Activated CD4-positive, alpha-beta T cell treated with anti-CD3 and anti-CD28 coated beads, Interleukin-2, Interleukin-6, amounts not matched to agents 100 ng/mL and 50 ng/mL, durations not matched to agents 16 hours and 8 hours (primary cell): ENCODE measurements around the gene ABCA13.
"Not testable (repeated sequence)": the region's sequence is repeated elsewhere in the genome, so short reads cannot be mapped to it uniquely, and the experiment has no call there.

Experiments used
- DNase-seq: peaks from one replicate; pipeline ENCODE4 v3.0.0-alpha.2; 2020

Gene ABCA13

DNA sequence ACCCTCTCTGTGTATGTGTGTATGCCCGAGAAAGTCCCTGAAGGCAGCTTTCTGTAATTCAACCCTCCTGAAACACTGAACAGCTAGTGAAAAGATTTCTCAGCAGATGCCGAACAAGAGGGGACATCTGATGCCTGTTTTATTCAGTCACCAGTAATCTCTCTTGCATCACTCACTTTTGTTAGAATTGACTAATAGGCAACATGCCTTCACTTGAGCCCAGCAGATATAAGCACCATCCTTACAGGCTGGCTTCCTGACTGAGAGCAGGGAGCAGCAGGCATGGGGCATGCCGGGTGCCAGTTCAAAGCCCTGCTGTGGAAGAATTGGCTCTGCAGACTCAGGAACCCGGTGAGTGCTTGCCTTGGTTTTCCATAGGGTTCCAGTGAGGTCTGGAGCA lies at the start of gene ABCA13:
Gene ABCA13 (plus strand): TSS at position 257 of the 400 bp plus-strand sequence. CDS start 26 bp downstream, at position 283.
- no peak for DNase-seq

GRCh38 chr7:48126037-48126436 lies 45.2 kb upstream of the ABCA13 start:
- DNase-seq = no peak

GRCh38 chr7:48130658-48131108 lies 40.6 kb upstream of the ABCA13 start:
- DNase-seq = peak; percentile 75

- DNase-seq = no peak
Measured at GRCh38 chr7:48132792-48133191, 38.5 kb upstream of the ABCA13 start.

- DNase-seq = no peak
Measured at GRCh38 chr7:48139459-48139858, 31.8 kb upstream of the ABCA13 start.

DNA sequence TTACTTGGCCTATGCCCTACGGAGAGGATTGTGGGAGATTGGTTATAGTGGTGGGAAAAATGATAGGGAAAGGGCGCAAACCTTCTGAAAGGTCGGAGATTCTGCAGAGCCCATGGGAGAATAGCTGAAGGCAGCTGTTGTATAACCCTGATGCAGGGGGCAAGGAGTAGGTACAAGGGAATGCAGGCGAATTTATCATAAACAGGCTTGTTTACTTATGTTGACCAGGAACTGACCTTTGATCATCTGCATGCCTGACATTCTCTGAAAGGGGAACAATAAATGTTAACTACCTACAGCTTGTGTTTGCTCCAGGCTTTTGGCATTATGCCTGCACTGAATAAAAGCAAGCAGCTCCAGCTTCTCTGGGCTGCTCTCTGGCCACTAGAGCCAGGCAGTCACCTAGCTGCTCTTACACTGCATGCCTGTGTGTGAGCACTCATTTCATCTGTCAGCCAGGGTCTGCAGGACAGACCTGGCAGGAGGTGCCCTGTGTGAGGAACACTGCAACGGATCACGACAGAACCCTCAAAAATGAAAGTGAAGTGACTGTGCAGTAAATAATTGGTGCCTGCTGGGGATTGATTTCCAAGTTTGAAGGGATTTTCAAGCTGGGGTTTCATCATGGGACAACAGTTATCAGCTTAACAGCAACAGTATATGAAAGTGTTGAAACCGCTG lies 31.1 kb upstream of the ABCA13 start:
- DNase-seq = no peak

GRCh38 chr7:48141521-48141920 lies 29.7 kb upstream of the ABCA13 start:
- DNase-seq = no peak

DNA sequence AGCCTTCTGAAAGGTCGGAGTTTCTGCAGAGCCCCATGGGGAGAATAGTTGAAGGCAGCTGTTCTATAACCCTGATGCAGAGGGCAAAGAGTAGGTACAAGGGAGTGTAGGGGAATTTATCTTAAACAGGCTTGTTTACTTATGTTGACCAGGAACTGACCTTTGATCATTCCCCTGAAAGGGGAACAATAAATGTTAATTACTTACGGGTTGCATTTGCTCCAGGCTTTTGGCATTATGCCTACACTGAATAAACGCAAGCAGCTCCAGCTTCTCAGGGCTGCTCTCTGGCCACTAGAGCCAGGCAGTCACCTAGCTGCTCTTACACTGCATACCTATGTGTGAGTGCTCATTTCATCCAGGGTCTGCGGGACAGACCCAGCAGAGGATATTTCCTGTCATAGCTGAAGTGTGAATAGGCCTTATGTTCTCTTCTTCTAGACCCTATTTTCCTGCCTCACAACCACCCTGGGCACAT lies 26.9 kb upstream of the ABCA13 start:
- DNase-seq = no peak

DNA sequence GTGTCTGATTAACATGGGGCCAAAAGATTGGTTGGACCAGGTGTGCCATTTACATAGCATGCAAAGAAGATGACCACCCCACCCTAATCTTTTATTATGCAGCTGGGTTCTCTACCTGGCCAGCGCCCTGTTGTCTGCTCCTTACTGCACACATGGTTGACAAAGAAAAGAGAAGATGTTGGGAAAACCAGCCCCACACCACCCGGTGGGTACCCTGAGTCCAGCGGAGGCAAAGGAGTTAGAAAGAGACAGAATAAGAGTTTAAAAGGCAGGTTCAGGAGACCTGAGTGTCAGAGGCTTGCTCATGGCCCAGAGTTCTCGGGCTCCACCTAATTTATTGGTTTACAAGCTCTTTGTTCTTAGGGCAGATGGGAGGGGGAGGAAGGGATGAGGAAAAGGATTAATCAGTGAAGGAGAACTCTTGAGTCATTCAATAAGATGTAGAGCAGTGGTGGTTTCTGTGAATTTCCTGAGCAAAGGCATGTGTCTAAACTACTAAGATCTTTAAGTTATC lies 24.1 kb upstream of the ABCA13 start:
- no peak for DNase-seq

DNA sequence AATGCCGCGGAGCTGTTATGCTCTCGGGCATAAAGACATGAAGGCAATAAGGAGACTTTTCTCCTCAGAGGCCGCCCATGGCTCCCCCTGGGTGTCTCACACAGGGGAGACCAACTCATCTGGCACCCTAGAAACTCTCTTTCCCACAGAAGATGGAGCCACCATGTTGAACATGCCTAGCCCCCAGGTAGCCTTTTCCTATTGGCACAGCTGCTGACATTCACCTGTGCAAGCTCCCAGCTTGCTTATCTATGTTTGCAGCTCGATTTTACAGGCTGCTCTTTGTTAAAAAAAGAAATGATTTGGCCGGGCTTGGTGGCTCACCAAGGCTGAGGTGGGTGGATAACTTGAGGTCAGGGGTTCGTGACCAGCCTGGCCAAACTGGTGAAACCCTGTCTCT lies 23.6 kb upstream of the ABCA13 start:
- DNase-seq = not testable (repeated sequence)

- DNase-seq = no peak
Measured at GRCh38 chr7:48148311-48148710, 22.9 kb upstream of the ABCA13 start.

GRCh38 chr7:48149058-48149457 lies 22.2 kb upstream of the ABCA13 start:
- DNase-seq = no peak

- DNase-seq = no peak
Measured at GRCh38 chr7:48150086-48150485, 21.2 kb upstream of the ABCA13 start.

DNA sequence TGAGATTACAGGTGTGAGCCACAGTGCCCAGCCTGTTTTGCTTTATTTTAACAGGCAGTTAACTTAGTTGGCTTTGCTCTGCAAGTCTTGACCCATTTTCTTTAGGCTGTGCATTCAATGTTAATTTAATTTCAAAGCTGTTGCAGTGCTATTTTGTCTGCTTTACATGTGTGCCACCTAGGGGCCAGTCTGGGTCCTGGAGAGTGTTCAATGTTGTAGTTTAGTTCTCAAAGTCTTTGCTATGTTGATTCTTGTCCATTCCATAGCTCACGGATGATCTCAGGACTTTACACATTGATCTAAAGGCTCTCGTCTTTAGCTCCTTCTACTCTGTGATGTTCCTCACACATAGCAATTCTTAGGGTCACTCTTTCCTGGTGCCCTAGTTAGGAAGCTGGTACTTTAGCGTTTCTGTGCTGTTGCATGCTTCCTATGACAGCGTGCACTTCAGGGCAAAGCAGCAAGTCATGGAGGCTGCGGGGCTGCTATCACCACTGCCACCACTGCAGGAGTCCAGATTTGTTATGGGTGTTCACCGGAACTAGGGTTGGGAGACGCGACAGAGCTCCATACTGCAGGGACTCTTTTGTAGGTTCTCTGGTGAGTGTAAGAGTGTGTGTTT lies 16.4 kb upstream of the ABCA13 start:
- peak; percentile 48 for DNase-seq

DNA sequence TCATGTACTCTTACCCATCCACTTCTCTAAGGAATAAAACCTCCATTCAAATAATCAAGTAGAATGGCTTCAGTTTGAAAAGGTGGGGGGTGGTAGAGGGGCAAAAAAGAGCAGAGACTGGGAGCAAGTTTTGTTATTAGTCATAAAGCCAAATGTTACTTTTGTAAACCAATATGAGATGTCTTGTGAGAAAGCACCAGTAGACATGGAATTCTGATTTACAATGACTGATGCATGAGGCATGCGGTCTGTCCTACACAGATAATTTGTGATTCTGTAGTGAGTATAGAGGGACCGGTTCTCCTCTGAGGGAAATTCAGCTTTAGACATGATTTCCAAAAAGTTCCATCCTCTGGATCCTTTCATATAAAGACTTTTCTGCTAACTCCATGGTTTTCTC lies 12.9 kb upstream of the ABCA13 start:
- no peak for DNase-seq

- no peak for DNase-seq
Measured at GRCh38 chr7:48161407-48162125, 9.7 kb upstream of the ABCA13 start.

- no peak for DNase-seq
Measured at GRCh38 chr7:48165157-48165556, 6.1 kb upstream of the ABCA13 start.

- peak; percentile 17 for DNase-seq
Measured at GRCh38 chr7:48168159-48168558, 3.1 kb upstream of the ABCA13 start.

DNA sequence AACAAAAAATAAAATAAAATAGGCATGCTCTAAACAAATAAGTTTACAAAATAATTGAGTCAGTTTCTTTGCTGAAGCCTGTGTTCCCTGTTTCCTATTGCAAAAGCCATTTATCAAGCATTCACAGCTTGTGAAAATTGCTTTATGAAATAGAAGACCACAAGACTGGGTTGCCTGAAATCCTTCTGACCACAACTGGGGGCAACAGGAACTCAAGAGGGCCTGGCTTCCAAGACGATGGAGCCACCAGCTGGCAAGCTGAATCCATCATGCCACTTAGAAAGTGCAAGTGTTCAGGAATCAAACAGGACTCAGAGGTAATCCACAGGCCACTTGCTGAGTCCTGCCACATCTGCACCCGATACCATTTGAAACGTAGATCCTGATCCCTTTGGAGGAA lies 752 bp upstream of the ABCA13 start:
- DNase-seq = no peak

GRCh38 chr7:48173313-48173712 lies 2.1 kb downstream of the ABCA13 start:
- DNase-seq = no peak

- no peak for DNase-seq
Measured at GRCh38 chr7:48173756-48174382, 2.6 kb downstream of the ABCA13 start.

- DNase-seq = no peak
Measured at GRCh38 chr7:48175019-48175418, 3.8 kb downstream of the ABCA13 start.

DNA sequence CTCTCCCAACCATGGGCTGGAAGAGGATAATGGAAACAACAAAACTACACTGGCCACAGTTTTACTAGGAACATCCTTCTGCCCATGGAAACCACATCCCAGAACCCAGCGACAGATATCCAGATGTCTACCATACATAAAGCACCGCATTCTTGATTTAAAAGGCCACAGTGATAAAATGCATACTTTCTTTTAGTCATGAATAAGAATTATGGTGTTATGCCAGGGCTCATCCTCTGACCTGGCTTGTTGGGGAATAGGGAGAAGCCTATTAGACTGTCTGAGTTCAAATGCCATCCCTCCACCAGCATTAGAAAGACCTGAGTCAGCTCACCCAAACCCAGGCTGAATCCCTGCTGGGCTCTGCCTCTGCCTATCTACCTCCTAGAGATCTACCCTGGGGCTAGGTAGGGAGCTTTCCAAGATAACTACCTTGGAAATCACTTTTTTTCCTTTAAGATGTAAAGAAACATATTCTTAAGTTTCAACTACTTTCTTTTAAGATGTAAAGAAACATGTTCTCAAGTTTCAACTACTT lies 5.2 kb downstream of the ABCA13 start:
- DNase-seq = no peak
